GM06990 (cell line): Measurements from ENCODE around the gene TCAP.
"Not testable (repeated sequence)": the region's sequence is repeated elsewhere in the genome, so short reads cannot be mapped to it uniquely, and the experiment has no call there.

ENCODE experiments used
- DNase-seq: peaks from one replicate; pipeline ENCODE4 v3.0.0-alpha.2; 2011; ENCODE audit not compliant: insufficient read length; ENCODE audit errors: extremely low read depth
- H3K27me3 ChIP-seq: replicated peaks from 2 replicates; pipeline ENCODE4 v1.6.0; 2011; ENCODE audit warnings: low read length; ENCODE audit not compliant: control insufficient read depth, insufficient read depth
- H3K36me3 ChIP-seq: 2 replicates; pipeline ENCODE4 v1.5.1; 2011; ENCODE audit warnings: low read length; ENCODE audit not compliant: control insufficient read depth, insufficient read depth
- H3K4me3 ChIP-seq: replicated peaks from 2 replicates; pipeline ENCODE4 v1.5.1; 2011; ENCODE audit warnings: low read depth, mild to moderate bottlenecking, control low read depth, low read length
- CTCF ChIP-seq: IDR thresholded peaks from 2 replicates; pipeline ENCODE4 v1.5.1; 2011; ENCODE audit warnings: low read length, control low read depth, mild to moderate bottlenecking, inconsistent platforms; ENCODE audit not compliant: insufficient read depth, poor library complexity, severe bottlenecking

The TCAP gene

GRCh38 chr17:39709319-39709997 lies 44.3 kb downstream of the TCAP start:
- H3K36me3 ChIP-seq = no peaks in the 10 kb centered on the region

GRCh38 chr17:39709998-39710964 lies 45.1 kb downstream of the TCAP start:
- Histone ChIP-seq H3K4me3 (no peak overlapping the region), H3K27me3 (no peaks in the 10 kb centered on the region), H3K36me3 (no peaks in the 10 kb centered on the region)
- DNase-seq = no peak
- no peak for TF ChIP-seq CTCF

More at GRCh38 chr17:39709319-39709997, 44.3 kb downstream of the TCAP start:
- H3K27me3 ChIP-seq = no peaks in the 10 kb centered on the region
- no peak for DNase-seq
- TF ChIP-seq CTCF = no peak
- no peak overlapping the region for H3K4me3 ChIP-seq

- DNase-seq, H3K27me3 ChIP-seq, H3K36me3 ChIP-seq, H3K4me3 ChIP-seq: not testable (repeated sequence)
These were observed 45.9 kb downstream of the TCAP start for GRCh38 chr17:39711071-39711470.

- TF ChIP-seq CTCF = no peak
These were observed 46.7 kb downstream of the TCAP start for GRCh38 chr17:39711851-39712250.

GRCh38 chr17:39714234-39714633 lies 49.1 kb downstream of the TCAP start:
- no peak for TF ChIP-seq CTCF
- Histone ChIP-seq H3K36me3 (no peaks in the 10 kb centered on the region), H3K4me3 (no peak overlapping the region), H3K27me3 (no peaks in the 10 kb centered on the region)
- no peak for DNase-seq

More at GRCh38 chr17:39711851-39712250, 46.7 kb downstream of the TCAP start:
- Histone ChIP-seq H3K4me3 (no peak overlapping the region), H3K27me3 (no peaks in the 10 kb centered on the region), H3K36me3 (no peaks in the 10 kb centered on the region)
- DNase-seq = no peak

- no peak overlapping the region for H3K4me3 ChIP-seq
- no peaks in the 10 kb centered on the region for H3K27me3 ChIP-seq
- no peak for DNase-seq
- no peak for TF ChIP-seq CTCF
- no peaks in the 10 kb centered on the region for H3K36me3 ChIP-seq
These were observed 50.4 kb downstream of the TCAP start for GRCh38 chr17:39715375-39716072.
